Hepatocyte (in vitro differentiated cells): ENCODE data around the gene SPHK2.

Experiments
- CTCF ChIP-seq: fragments of 200-600 bp; sonication (generic); IDR thresholded peaks from 2 replicates; pipeline ENCODE4 v1.5.1; 2016; ENCODE audit warnings: antibody characterized with exemption, mild to moderate bottlenecking; ENCODE audit not compliant: poor library complexity
- EZH2 ChIP-seq: fragments of 200-600 bp; sonication (generic); IDR thresholded peaks from 2 replicates; pipeline ENCODE4 v1.6.1; 2016; ENCODE audit warnings: antibody characterized with exemption, mild to moderate bottlenecking, borderline replicate concordance

- TF ChIP-seq CTCF (no peak), EZH2 (no peak)
These were observed 40.5 kb downstream of the SPHK2 start for GRCh38 chr19:48659768-48660167.
